CD4-positive, alpha-beta T cell treated with Interferon alpha-2 for 1 hour (primary cell): ENCODE data around the gene FAM168A.

ENCODE experiments used
- DNase-seq, 2 donors: peaks; one replicate each; pipeline ENCODE4 v3.0.0-alpha.2; 2020 to 2022

The FAM168A gene

DNA sequence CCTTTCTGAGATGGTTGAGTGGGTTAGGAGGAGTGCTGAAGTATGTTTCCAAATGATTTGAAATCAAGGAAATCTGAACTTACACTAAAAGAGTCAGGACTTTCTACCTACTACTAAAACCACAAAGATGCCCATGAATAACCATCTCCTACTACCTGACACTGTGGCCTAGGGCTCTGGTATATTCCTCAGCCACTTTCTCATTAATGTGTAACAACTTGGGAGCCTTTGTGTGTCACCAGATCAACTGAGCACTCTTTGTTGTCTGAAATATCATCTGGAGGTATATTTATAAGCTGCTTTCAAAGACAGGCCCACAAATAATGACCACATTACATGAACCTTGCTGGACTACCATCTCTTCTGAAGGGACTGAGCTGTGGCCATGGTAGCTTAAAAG is 177.8 kb downstream of the FAM168A start:
- no peak for DNase-seq

DNA sequence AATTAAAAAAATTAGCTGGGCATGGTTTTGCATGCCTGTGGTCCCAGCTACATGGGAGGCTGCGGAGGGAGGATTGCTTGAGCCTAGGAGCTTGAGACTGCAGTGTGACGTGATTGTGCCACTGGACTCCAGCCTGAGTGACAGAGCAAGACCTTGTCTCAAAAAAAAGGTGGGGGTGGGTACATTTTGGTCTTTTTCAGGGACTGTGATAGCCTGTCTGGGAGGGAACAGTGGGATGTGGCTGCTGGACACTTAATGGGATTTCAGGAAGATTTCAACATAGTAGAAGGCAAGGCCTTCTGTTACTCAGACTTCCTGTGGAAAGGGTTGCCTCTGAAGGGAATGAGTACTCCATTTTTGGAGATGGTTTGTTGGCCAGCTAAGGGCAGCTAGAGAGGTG is 181.1 kb downstream of the FAM168A start:
- DNase-seq, result no peak

DNA sequence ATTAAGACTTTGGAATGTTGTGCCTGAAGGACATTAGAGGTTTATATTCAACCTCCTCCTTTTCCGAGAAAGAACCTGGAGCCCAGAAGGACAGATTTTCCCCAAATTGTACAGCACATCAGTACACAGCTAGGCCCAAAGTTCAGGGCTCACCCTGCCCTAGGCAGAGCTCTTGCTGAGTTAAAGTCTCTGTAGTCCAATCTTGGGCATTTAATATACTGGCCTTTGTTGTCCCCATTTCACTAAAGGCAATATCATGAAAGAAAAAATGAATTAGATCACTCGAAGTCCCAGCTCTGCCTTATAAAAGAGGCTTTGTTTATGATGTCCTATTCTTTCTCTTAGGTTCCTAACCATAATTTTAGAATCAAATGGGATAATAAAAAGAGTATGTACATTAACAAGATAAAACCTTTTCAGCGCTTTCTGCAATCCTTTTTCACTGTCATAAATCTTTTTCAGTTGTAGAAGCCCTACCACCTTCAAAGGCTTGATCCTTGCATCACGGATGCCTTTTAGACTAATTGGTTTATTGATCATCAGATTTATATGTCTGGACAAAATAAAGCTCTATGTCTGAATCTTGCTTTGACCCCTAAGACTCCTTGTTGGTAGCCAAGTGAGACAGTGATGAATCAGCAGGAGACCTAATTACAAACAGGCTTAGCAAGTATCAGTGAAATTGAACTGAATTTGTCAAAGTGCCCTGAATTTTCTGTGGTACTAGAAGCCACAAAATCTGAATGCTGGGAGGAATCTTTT is 181.9 kb downstream of the FAM168A start:
- DNase-seq, result no peak

DNA sequence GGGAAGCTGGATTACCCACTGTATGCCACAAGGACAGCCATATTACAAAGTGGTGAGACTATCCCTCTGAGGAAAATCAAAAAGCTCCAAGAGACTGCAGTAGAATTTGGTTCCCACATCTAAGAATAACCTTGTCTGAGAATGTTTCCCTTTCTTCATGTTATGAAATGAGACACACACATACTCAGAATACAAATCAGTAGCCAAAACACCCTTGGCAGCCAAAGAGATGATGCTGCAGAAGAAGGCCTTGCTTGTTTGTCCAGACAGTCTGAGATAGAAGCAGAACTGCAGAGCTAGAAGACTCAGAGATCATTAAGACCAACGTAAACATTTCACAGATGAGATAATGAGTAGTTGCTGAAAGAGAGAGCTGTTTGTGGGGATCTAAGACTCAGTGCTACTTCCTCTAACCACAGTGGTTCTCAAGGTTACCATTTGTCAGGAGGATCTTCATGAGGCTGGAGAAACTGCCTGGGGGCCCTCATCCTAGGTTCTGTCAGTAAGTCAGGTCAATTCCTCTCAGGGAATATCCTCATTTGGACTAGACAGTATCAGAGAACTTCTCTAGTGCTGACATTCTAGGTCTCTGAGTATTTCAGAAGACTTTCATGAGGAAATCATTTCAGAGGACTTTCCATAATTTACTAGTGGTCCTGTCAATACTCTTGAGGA is 182.8 kb downstream of the FAM168A start:
- no peak for DNase-seq

DNA sequence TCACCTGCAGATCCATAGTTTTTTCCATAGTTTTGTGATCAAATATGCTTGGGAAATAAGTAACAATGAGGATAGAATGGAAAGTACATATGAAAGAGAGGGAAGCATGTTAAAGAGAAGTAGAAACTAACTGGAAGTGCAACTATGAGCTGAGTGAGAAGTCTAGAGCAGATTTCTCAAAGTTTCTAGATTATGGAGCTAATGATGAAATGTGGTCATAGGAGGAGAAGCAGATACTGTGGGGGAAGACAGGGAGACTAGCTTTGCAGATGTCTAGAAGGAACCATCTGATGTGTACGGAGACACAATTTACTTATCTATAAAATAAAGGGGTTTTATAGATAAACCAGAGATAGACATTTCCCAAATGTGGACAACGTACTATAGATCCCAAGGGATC is 184.7 kb downstream of the FAM168A start:
- DNase-seq, result no peak

DNA sequence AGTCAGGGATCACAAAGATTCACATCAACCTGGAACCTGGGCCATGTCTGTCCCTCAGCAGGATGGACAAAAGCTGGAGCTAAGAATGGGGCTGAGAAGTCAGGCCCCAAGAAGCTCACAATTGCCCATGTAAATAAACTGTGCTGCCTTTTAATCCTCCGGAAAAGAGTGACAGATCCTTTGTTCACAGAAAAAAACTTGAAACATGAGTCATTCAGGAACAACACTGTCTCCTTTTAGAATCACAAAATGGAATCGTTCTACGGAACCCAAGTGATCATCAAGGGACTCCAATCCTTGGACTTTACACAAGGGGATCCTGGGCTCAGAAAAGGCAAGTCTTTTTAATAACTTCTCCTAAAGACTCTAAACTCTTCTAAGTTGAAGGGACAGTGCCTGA is 185.6 kb downstream of the FAM168A start:
- no peak for DNase-seq

DNA sequence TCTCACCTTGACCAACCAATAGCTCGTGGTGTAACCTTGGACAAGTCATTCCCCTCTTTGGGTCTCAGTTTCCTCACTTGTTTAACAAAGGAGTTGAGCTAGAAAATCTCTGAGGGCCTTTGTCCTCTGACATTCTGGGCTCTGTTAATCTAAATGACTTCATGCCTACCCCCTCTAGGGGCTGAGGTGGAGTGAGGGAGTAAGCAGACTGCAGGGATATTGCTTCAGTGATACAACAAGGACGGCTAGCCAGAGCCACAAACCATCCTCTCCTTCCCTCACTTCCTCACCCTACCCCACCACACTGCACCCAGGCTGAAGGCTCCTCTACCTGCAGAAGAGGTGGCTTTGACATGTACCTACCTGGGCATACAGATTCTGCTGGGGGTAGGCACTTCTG is 186.9 kb downstream of the FAM168A start:
- no peak for DNase-seq

DNA sequence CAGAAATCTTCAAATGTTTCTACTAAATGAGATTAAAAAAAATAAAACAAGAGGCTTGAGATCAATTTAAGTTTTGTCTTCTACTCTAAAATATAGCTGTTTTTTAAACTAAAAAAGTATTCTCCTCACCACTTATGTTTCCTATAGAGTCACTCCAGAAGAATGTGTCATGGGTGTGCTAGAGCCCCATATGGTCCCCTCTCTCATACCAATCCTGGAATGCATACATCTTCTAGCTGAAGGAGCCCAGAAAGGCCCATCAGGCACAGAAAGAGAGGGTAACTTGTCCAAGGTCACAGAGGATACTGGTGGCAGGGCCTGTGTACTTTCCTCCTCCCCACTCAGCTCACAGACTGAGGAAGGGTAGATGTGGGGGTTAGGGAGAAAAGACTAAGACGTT is 187.3 kb downstream of the FAM168A start:
- DNase-seq, result no peak

DNA sequence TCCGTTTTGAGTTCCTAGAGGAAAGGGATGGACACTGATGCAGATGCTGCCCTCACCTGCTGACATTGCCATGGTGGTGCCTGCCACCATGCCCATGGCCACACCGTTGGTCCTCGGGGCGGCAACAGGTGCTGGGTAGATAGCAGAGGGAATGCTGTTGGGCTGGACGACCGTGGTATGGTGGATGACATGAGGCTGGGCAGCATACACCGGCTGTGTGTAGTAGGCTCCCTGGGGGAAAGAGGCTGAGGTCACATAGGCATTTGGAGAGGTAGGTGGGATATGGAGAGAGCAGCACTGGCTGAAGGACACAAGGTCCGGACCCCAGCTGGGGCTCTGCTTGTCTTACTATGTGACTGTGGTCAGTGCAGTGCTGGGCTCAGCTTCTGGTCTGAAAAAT is 188.5 kb downstream of the FAM168A start:
- DNase-seq, result no peak

DNA sequence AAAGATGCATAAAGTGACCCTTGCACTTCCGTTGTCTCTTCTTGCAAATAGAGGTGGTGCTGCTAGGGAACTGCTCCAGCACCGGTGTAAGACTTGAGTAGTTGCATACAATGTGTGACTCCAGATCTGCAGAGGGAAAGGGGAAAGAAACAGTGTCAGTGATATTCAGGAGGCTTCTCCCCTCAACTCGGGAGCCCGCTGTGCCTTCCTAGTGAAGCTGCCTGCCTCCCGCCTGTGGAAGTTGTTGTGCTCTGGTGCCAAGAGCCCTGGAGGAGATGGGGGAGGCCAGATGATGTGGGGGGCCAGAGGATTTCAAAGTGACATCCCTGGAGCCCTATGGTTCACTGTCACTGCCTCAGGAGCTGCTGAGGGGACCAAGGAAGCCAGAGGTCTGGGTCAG is 191.3 kb downstream of the FAM168A start:
- DNase-seq, result no peak

DNA sequence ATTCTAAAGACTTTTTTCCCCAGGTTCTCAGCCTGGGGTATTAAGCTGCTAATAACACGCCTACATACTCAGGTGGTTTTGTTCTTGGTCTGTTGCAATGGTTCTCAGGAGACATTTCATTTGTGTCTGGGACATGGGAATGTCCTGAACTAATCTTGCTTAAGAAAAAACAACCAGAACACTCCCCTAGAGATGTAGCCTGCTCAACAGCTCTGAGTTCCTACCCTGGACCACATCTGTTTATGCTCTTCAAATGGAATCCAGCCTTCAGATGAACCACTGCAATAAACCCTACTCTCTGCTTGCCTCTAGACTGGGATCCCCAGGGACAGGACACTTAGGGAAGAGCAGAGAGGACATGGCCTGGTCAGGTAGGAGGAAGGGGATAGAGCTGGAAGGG is 191.8 kb downstream of the FAM168A start:
- DNase-seq, result no peak

DNA sequence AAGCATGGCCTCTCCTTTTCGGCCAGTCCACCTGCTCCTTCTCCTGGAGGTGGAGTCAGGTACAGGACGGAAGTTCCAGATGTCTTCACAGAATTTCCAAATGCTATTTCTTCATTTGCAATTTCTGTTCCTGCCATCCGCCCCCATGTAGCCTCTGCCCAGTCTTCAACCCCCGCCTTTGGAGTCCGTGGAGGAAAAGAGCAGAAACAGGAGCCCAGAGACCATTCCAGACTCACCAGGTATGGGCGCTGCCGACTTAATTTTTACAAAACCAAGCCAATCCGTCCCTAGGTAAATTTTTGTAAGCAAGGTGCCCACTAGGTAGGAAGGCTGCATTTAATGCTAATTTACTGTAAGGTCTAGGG is 192.8 kb downstream of the FAM168A start:
- no peak for DNase-seq

DNA sequence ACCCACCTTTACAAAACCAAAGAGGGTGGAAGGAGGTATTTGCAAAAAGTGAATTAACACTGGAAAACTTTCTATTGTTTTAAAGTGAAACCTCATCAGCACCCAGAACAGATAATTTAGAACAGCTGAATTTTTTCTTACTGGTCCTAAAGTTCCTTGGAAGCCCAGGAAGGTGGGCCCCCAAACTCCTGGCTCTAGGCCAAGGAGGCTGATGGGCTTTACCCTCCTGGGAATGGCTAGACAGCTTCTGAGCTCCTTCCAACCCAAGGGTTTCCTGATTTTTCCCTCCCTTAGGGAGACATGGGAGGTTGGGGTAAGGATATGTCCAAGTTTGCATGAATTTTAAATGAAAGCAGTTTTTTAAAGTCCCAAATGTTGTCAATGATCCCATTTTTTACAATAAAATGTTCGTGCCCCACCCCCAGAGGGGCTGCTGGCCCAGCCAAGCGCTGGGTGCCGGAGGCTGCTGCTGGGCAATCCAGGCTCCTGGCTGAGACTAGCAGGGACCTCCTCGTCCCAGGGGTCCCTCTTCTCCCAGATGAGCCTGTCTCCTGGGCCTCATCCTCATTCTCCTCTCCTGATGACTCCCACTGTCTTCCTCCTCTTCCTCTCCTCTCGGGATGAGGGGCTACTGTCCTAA is 193.3 kb downstream of the FAM168A start:
- peak in 1 of 2 donors; percentile 4 for DNase-seq

DNA sequence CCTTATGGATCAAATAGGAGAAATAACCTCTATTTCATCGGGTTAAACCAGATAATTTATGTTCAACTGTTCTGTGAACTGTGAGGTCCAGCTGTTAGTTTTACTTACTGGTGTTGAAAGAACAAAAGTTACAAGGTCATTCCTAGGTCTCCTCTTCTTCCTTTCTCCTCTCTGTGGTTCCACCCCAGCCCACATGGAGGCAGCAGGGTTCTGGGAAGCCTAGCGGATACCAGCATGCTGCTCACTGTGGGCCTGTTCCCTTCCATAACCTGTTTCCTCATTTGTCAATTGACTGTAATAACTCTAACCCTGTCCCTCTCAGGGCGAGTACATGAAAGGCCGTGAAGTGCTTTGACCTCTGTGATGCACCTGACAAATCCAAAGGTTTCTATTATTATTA is 193.9 kb downstream of the FAM168A start:
- DNase-seq, result peak; percentile 21 to 52

DNA sequence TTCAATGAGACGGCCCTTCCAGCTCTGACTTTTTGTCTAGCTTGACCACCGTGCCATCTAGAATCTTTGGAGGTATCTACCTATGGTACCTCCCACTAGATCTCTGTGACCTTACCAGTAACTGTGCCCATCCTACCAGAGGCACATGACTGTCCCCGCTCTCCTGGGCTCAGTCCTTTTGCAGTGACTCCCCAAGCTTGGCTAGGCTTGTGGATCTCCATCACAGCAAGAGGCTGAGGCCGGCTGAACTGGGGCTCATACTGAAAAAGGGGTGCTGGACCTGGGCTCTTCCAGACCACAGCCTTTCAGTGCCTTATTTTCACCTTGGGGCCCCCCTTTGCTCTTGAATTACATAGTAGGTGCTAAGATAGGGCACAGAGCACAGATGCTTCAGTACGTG is 194.4 kb downstream of the FAM168A start:
- peak in 1 of 2 donors; percentile 3 for DNase-seq

DNA sequence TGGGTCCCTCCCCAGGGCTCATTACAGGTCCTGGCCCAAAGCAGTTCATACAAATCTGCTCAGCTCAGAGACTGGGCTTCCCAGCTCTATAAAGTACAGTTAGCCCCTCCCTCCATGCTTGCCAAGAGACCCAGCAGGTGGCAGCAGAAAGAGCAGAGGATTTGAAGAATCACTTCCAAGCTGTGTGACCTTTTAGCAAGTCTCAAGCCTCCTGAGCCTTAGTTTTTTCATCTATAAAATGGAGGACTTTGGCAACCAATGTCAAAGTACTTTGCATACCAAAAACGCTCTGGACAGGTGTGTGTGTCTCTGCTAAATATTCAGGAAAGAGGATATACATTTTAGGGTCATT is 195.1 kb downstream of the FAM168A start:
- DNase-seq, result peak in 1 of 2 donors; percentile 46

DNA sequence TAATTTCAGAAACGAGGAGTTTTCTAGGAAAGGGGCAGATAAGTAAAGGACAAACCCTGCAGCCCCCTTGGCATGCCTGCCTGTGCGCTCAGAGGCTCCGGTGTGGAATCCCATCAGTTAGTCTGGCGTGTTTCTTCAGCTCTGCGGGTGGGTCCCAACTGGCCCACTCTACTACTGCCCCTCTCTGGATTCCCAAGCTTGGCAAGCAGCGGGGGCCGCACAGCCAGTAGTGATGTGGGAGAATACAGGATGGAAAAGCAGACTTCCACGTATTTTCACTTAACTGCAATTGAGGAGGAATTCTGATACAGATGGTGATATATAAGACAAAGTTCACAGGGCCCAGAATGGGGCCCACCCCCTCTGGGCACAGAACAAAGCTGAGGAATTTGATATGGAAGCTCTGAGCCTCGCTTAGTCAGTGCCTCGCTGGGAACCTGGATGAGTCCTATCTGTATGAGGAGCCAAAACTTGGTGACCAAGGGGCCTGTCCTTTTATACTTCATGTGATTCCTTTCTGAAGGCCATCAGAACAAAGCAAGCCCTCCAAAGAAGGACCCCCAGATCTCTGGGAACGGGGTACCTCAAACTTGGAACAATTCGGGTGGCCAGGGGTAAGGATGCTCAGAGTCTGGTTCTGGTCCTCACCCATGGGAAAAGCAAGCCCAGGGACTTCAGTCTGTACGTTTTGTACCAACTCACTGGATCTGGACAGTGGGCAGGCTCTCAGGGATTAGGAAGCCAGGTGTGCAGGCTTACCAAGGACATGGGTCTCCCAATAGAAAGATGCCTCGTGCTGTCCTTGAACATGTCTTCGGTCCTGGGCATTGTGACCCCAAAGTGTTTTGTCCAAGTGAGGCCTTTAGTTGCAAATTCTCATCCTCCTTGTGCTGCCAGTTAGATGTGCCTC is 195.7 kb downstream of the FAM168A start:
- DNase-seq, result peak in 1 of 2 donors; percentile 11

DNA sequence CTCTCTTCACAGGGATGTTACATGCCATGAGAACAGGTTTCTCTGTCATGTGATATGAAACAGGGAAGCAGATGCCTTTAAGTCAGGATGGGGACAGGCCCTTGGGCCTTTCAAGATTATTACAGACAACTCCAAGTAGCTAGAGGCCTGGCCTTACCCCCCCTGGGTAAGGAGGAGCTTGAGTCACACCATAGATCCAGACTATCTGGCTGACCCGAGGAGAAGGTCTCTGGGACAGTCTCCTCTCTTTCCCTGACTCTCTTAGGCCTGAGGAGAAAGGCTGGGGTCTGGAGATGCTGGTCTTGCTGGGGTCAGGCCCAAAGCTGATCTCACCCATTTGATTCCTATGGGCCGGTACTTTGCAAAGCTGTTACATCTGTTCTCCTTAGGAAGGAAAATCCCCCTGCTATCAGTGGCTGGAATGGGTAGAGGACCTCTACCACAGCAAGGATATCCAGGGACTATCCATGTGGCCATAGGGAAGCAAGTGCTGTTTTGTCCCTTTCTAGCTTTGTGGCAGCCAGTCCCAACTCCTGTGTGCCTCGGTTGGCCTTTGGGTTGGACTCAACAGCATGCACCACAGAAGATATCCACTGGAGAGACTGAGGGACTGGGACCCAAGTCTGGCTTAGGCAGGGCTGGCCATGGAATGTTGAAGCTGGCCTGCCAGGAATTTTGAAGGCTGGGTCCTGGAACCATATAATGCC is 196.5 kb downstream of the FAM168A start:
- peak in 1 of 2 donors; percentile 16 for DNase-seq

DNA sequence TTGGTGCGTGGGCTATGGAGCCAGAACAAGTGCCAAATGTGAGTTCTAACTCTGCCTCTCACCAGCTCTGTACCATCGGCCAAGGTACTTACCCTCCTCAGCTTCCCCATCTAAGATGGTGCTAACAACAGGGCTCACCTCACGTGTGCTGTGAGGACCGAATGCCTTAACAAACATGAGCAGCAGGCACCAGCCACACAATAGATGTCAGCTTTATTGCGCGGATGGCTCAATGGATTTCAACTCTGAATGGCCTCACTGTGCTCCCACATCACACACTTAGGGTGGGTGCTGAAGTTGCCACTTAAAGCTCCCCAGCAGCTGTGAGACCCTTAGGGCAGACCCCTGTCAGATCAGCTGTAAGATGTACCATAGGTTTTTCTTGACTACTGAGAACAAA is 197.6 kb downstream of the FAM168A start:
- DNase-seq, result peak in 1 of 2 donors; percentile 19

DNA sequence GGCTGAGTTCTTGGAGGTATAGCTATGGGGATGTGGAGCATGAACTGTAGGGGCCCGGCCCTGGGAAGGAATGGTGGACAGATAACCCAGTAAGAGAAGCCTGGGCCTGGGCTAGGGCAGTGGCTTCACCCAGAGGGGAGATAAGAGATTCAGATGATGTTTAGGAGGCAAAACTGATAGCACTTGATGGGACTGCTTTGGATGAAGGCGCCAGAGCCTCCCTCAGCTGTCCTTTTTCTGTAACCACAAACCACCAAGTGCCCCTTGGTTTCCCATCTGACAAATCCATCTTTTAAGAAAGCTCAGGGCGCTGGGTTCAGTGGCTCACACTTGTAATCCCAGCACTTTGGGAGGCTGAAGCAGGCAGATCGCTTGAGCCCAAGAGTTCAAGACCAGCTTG is 198.3 kb downstream of the FAM168A start:
- no peak for DNase-seq

DNA sequence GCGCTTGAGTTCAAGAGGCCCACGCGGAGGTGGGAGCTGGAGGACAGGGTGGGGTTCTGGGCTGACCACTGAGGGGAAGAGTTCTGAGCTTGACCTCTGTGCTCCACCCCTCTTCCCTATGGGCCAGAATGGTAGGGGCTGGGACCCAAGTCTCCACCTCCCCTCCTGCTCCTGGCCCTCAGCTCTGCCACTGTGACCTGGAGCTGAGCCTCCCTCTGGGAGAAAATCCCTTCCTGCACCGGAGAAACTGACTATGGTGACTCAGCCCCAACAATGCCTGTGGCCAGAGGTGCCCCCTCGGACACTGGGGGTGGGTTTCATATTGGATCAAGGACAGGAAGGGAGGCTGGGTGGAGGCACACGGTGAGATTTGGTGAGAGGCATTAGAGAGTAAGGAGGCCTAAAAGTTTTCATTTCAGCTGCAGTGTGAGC is 198.7 kb downstream of the FAM168A start:
- peak in 1 of 2 donors; percentile 14 for DNase-seq

DNA sequence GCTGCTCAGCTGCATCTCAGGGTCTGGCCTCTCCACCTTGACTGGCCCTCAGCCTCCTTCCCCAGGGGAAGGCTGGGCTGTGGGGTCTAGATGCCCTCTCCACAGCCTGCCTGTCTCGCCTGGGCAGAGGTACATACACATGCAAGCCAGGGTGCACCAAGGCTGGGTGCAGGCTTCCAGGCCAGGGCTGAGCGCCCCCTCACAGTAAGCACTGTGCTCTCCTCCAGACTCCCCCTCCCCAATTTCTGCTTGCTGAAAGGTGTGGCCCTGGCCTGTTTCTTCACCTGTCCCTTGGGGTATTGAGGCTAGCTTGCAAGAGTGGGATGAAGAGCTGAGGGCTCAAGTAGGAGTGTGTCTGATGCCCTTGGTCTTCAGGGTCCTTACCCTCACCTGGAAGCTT is 199.2 kb downstream of the FAM168A start:
- peak in 1 of 2 donors; percentile 20 for DNase-seq
